ENCODE data around the gene GRID1.

Gene GRID1

DNA sequence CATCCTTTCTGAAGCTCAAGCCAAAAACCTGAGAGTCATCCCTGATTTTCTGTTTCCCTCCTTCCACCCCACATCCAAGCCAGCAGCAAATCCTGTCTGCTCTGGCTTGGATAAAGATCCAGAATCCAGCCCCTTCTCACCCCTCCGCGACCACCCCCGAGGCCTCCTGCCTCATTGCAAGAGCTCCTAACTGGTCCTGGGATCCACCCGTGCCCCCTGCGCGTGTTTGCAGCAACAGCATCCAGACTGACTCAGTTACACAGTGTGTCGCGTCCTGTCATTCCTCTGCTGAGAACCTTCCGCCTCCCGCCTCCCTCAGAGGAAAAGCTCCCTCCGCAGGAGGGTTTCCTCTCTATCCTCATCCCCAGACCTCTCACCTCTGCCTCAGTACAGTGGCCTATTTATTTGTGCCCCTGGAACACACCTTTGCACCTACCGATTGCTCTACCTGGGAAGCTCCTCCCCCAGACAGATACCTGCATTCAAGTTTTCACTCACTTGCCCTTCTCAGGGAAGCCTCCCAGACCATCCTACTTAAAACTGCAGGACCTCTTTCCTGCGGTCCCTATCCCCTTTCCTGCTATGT is 21.6 kb upstream of the GRID1 start:
- intact Hi-C loops (cut with micrococcal nuclease), result no loop called here
- Mint-ChIP-seq H3K27ac (no peak overlapping the region), H3K4me1 (ENCODE audit: low read depth) (peaks cover 5% of the 10 kb centered on the region), H3K36me3 (ENCODE audit: low read depth) (no peaks in the 10 kb centered on the region), H3K9me3 (no peaks in the 10 kb centered on the region), H3K4me3 (no peak overlapping the region), H3K27me3 (peaks cover 66% of the 10 kb centered on the region)

DNA sequence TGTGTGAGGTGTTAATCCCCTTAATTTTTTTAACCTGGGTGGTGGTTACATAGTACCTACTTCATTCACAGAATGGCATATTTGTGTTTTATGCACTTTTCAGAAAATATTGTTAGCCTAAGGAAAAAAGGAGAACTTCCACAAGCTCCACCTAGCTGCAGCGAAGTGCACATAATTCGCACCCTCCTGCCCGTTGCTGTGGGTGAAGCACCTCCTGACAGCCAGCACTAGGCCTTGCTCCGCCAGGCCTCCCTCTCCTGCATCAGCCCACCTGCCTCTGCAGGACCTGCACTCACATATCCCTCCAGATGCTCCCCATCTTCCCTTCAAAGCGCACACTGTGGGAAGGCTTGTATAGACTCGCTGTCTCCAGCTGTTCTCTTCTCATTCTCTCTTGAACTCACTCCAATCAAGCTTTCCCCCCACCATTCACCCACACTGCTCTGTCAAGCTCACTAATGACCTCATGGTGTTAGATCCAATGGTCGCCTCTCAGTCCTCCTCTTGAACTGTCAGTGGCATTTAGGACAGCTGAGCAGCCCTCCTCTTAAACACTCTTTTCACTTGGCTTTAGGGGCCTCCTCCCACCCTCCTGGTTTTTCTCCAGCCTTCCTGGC is 20.7 kb upstream of the GRID1 start:
- Mint-ChIP-seq H3K36me3 (ENCODE audit: low read depth) (no peaks in the 10 kb centered on the region), H3K4me3 (no peak overlapping the region), H3K27me3 (peaks cover 64% of the 10 kb centered on the region), H3K4me1 (ENCODE audit: low read depth) (peaks cover 5% of the 10 kb centered on the region), H3K9me3 (no peaks in the 10 kb centered on the region), H3K27ac (no peak overlapping the region)
- intact Hi-C loops (cut with micrococcal nuclease), result no loop called here

DNA sequence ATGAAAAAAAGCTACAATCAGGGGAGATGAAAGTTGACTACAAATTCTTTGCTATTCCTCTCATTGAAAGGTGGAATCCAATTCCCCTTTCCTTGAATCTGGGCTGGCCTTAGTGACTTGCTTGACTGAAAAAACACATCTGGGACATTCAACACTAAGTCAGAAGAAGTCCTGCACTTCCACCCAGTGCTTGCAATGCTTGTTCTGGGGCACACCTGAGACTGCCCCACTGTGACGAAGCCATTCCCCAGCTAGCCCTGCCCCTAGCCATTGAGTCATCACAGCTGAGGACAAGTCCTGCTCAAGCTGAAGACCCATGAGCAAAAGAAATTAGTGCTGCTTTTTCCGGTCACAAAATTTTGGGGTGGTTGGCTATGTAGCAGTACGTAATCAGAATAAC is 19.2 kb upstream of the GRID1 start:
- Mint-ChIP-seq H3K9me3 (no peaks in the 10 kb centered on the region), H3K4me1 (ENCODE audit: low read depth) (peaks cover 5% of the 10 kb centered on the region), H3K36me3 (ENCODE audit: low read depth) (no peaks in the 10 kb centered on the region), H3K4me3 (no peak overlapping the region), H3K27me3 (peaks cover 59% of the 10 kb centered on the region), H3K27ac (no peak overlapping the region)
- intact Hi-C loops (cut with micrococcal nuclease), result no loop called here

DNA sequence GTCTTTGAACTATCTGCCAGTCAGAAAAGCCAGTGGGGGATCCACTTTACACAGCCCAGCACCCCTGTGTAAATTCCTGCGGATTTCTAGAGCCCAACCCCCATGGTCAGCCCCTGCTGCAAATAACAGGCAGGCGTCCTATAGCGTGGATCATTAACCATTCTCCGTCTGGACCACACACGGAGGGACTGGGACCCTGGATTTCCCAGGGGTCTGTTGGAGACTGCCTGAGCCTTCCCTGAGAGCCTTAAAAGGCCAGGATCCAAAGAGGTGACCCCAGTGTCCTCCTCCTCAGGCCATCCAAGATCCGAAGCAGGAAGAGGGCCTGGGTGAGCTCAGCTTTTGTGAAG is 11.2 kb upstream of the GRID1 start:
- intact Hi-C loops (cut with micrococcal nuclease), result loop anchor here (1.0 to 10.0 kb wide), 4 partner anchors 277 to 1833 kb away; no protein-coding TSS in a partner anchor
- H3K4me3 Mint-ChIP-seq, result no peak overlapping the region
- H3K4me1 Mint-ChIP-seq (ENCODE audit: low read depth), result no peaks in the 10 kb centered on the region
- no peaks in the 10 kb centered on the region for H3K36me3 Mint-ChIP-seq (ENCODE audit: low read depth)
- H3K9me3 Mint-ChIP-seq, result no peaks in the 10 kb centered on the region
- peaks cover 54% of the 10 kb centered on the region for H3K27me3 Mint-ChIP-seq
- no peak overlapping the region for H3K27ac Mint-ChIP-seq

DNA sequence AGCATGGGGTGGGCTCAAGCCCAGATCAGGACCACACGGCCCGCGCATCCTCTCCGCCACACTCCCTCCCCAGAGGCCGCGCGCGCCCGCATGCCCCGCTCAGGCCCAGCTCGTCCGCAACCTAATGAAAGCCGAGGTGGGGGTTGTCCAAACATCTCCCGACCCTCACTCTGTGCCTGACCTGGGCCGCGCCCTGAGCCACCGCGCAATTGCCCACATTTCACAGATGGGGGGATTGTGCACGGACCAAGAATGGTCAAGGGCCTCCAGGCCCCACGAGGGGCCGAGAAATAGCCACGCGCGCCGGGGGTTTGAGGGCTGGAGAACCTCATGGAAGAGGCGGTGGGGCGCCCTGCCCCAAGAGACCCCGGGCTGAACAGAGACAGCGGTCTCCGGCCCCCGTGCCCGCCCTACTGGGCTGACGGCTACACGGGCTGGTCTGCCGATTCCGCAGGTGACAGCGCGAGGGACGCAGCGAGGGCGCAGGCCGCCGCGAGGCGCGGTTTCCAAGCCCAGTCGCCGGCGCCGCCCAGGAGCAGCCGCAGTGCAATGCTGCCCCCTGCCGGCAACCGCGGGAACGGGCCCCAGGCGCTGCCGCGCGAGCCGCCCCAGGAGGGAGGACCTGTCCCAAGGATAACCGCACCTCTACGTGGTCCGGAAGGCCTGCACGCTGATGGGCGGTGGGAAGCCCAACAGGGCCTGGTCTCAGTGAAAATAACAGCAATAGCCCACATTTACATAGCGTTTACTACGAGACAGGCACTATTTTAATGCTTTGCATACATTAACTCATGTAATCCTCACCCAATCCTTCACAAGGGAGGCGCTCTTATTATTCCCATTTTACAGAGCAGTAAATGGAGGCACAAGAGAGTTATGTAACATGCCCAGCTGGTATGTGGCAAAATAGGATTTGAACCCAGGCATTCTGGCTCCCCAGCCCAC is 10.5 kb upstream of the GRID1 start:
- no peaks in the 10 kb centered on the region for H3K4me1 Mint-ChIP-seq (ENCODE audit: low read depth)
- no peak overlapping the region for H3K27ac Mint-ChIP-seq
- H3K36me3 Mint-ChIP-seq (ENCODE audit: low read depth), result no peaks in the 10 kb centered on the region
- H3K27me3 Mint-ChIP-seq, result peaks cover 59% of the 10 kb centered on the region
- H3K4me3 Mint-ChIP-seq, result no peak overlapping the region
- H3K9me3 Mint-ChIP-seq, result no peaks in the 10 kb centered on the region
- intact Hi-C loops (cut with micrococcal nuclease), result loop anchor here (1.0 to 10.0 kb wide), 4 partner anchors 277 to 1832 kb away; no protein-coding TSS in a partner anchor

DNA sequence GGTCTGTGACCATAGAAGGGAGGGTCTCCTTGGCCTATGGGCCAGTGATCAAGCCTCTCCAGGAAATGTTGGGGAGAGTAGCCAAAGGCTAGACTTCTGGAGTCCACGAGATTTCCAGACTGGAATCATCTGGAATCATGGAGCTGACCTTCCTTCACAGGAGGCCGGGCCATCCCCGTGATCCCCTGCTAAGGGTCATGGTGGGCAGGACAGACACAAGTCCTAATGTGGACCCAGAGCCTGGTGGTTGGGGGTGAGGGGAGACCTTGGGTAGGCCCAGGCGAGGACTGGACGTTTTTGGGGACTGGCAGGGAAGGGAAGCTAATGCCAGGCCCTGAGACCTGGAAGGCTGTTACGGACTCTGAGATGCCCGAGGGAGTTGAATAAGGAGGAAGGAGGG is 9.8 kb upstream of the GRID1 start:
- H3K4me3 Mint-ChIP-seq, result no peak overlapping the region
- no peaks in the 10 kb centered on the region for H3K36me3 Mint-ChIP-seq (ENCODE audit: low read depth)
- intact Hi-C loops (cut with micrococcal nuclease), result loop anchor here (10.0 kb wide), 3 partner anchors 382 to 1832 kb away; no protein-coding TSS in a partner anchor
- no peaks in the 10 kb centered on the region for H3K9me3 Mint-ChIP-seq
- no peak overlapping the region for H3K27ac Mint-ChIP-seq
- H3K27me3 Mint-ChIP-seq, result peaks cover 61% of the 10 kb centered on the region
- H3K4me1 Mint-ChIP-seq (ENCODE audit: low read depth), result no peaks in the 10 kb centered on the region

DNA sequence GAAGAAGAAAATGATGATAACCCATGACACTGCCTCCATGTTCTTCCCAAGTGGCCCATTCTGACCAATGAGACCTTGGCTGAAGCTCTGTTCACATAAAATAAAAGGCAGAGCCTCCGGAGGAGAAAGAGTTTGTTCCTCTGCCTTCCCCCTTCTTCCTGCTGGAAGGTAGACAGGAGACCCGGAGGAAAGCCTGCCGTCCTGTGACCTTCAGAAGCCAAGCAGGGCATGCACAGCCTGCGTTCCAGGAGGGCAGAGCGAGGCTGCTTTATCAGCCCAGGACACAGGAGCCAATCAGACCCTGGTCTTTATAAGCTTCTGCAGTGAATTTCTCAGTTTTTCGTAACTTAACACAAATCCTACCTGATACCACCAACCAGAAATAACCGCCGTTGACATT is 8.6 kb upstream of the GRID1 start:
- H3K4me1 Mint-ChIP-seq (ENCODE audit: low read depth), result no peaks in the 10 kb centered on the region
- no peak overlapping the region for H3K27ac Mint-ChIP-seq
- peaks cover 64% of the 10 kb centered on the region for H3K27me3 Mint-ChIP-seq
- H3K4me3 Mint-ChIP-seq, result no peak overlapping the region
- intact Hi-C loops (cut with micrococcal nuclease), result loop anchor here (10.0 kb wide), 3 partner anchors 380 to 1830 kb away; no protein-coding TSS in a partner anchor
- no peaks in the 10 kb centered on the region for H3K36me3 Mint-ChIP-seq (ENCODE audit: low read depth)
- no peaks in the 10 kb centered on the region for H3K9me3 Mint-ChIP-seq

DNA sequence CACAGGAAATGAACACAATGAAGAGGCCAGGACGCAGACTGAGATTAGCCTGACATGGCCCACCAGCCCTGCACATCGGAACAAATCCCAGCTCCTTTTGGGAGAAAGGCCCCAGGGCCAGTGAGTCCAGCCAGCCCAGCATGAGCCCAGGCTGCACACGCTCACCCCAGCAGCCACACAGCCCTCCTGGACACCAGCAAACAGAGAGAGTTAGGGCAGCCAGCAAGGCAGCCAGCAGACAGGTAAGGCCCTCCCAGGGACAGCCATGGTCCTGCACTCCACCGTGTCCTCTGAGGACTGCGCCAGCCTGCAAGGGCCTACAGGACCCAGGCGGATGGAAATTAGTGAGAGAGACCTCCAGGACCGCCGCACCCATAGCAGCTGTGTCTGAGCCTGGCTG is 8.1 kb upstream of the GRID1 start:
- H3K4me1 Mint-ChIP-seq (ENCODE audit: low read depth), result no peaks in the 10 kb centered on the region
- H3K36me3 Mint-ChIP-seq (ENCODE audit: low read depth), result no peaks in the 10 kb centered on the region
- intact Hi-C loops (cut with micrococcal nuclease), result loop anchor here (10.0 kb wide), 3 partner anchors 380 to 1830 kb away; no protein-coding TSS in a partner anchor
- no peaks in the 10 kb centered on the region for H3K9me3 Mint-ChIP-seq
- no peak overlapping the region for H3K4me3 Mint-ChIP-seq
- peaks cover 66% of the 10 kb centered on the region for H3K27me3 Mint-ChIP-seq
- H3K27ac Mint-ChIP-seq, result no peak overlapping the region

DNA sequence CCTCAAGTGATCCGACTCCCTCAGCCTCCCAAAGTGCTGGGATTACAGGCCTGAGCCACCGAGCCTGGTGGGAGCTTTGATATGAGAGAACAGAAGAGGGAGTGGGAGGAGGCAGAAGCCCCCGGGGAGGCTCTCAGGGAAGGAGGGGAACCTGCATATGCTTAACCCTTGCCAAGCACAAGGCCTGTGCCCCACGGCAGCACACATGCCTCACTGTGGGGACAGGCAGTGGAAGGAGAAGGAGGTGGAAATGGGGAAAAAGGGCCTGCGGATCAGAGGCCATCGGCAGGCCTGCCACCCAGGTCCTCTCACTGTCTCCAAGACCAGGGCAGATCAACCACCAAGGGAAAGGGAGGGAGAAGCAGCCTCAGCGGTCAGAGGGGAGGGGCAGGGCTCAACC is 7.2 kb upstream of the GRID1 start:
- H3K9me3 Mint-ChIP-seq, result no peaks in the 10 kb centered on the region
- no peak overlapping the region for H3K4me3 Mint-ChIP-seq
- H3K27ac Mint-ChIP-seq, result no peak overlapping the region
- no peaks in the 10 kb centered on the region for H3K4me1 Mint-ChIP-seq (ENCODE audit: low read depth)
- intact Hi-C loops (cut with micrococcal nuclease), result loop anchor here (10.0 kb wide), 3 partner anchors 379 to 1829 kb away; no protein-coding TSS in a partner anchor
- no peaks in the 10 kb centered on the region for H3K36me3 Mint-ChIP-seq (ENCODE audit: low read depth)
- H3K27me3 Mint-ChIP-seq, result peaks cover 74% of the 10 kb centered on the region

DNA sequence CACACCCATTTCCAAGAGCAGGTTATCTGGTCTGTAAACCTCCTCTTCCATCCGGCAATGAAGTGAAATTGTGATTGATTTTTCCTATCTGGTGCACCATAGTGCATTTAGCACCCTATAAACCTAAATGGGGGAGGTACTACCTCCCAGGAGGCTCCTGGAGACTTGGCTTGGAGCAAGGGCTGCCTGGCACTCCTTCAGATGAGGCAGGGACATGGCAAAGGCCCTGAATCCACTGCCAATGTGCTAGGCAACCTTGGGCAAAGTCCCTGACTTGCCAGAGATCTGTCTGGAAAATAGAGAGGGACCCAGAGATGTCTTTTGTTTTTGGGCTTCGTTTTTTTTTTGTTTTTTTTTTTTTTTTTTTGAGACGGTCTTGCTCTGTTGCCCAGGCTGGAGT is 6.7 kb upstream of the GRID1 start:
- peaks cover 80% of the 10 kb centered on the region for H3K27me3 Mint-ChIP-seq
- H3K27ac Mint-ChIP-seq, result no peak overlapping the region
- intact Hi-C loops (cut with micrococcal nuclease), result loop anchor here (10.0 kb wide), 3 partner anchors 378 to 1828 kb away; no protein-coding TSS in a partner anchor
- no peaks in the 10 kb centered on the region for H3K4me1 Mint-ChIP-seq (ENCODE audit: low read depth)
- H3K4me3 Mint-ChIP-seq, result no peak overlapping the region
- no peaks in the 10 kb centered on the region for H3K36me3 Mint-ChIP-seq (ENCODE audit: low read depth)
- H3K9me3 Mint-ChIP-seq, result no peaks in the 10 kb centered on the region

DNA sequence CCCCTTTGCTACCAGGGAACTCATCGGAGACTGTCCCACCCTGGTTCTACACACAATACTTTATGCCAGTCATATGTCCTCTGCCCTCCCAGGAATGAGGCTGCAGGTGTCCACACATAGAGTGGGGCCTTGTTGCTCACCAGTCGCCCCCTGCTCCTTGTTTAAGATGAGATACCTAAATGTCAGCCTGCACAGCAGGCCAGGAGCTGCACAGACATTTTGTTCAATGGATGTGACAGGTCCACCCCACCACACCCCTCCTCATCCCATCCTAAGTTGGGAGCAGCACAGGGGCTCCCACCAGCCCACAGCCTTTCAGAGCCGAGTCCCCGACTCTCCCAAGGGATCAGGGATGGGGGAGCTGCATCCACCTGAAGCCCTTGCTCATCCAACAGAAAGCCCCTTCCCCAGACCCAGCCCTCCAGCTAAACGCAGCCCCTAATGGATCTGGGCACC is 6.2 kb upstream of the GRID1 start:
- no peaks in the 10 kb centered on the region for H3K9me3 Mint-ChIP-seq
- no peaks in the 10 kb centered on the region for H3K36me3 Mint-ChIP-seq (ENCODE audit: low read depth)
- H3K27ac Mint-ChIP-seq, result no peak overlapping the region
- peaks cover 3% of the 10 kb centered on the region for H3K4me1 Mint-ChIP-seq (ENCODE audit: low read depth)
- intact Hi-C loops (cut with micrococcal nuclease), result loop anchor here (10.0 kb wide), 3 partner anchors 378 to 1828 kb away; no protein-coding TSS in a partner anchor
- H3K4me3 Mint-ChIP-seq, result no peak overlapping the region
- peaks cover 80% of the 10 kb centered on the region for H3K27me3 Mint-ChIP-seq

DNA sequence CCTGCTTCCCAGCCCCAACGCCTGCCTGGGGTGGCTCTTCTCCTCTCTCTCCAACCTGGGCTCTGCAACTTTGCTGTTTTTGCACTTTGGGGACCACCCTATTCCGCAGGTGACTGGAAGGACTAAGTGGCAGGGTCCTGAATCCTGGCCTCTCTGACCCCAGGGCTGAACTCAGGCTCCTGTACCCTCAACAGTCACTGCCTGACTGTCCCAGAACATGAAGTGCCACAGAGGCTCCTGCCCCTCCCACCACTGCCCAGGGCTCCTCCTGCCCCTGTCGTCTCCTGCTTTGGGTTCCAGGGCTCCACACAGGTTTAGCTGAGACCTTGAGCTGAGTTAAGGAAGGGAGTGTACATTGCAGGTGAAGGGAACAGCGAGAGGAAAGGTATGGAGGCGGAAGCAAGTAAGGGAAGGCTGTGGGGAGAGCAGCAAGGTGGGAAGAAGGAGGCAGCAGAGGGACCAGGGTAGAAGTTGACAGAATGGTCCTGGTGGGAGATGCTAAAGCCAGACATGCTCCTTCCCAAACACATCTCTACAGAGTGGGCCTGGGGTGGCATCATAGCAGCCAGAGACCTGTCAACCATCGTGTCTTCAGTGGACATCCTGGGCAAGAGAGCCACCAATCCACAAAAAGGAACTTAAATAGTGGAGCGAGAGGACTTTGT is 5.7 kb upstream of the GRID1 start:
- Mint-ChIP-seq H3K36me3 (ENCODE audit: low read depth) (no peaks in the 10 kb centered on the region), H3K27me3 (peaks cover 82% of the 10 kb centered on the region), H3K4me3 (no peak overlapping the region), H3K9me3 (no peaks in the 10 kb centered on the region), H3K4me1 (ENCODE audit: low read depth) (peaks cover 8% of the 10 kb centered on the region), H3K27ac (no peak overlapping the region)
- intact Hi-C loops (cut with micrococcal nuclease), result loop anchor here (10.0 kb wide), 3 partner anchors 377 to 1827 kb away; no protein-coding TSS in a partner anchor

DNA sequence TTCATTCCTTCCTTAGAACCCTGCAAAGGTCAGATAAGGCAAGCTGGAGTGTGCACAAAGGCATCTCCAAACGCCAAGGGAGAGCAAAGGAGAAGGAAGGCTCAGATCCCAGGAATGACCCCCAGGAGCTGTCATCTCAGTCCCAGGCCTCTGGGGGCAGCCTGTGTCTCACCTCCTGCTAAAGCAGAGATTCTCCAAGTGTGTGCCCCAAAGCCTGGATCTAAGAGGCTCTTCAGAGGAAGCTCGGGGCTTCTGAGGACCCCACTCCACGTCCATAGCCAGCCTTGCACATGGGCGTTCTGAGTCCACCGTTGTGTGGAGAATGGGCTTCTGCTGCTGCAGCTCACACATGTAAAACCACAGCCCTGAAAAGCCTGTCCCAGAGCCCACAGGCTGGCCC is 5.1 kb upstream of the GRID1 start:
- no peaks in the 10 kb centered on the region for H3K9me3 Mint-ChIP-seq
- intact Hi-C loops (cut with micrococcal nuclease), result loop anchor here (10.0 kb wide), 3 partner anchors 377 to 1827 kb away; no protein-coding TSS in a partner anchor
- peaks cover 10% of the 10 kb centered on the region for H3K4me1 Mint-ChIP-seq (ENCODE audit: low read depth)
- H3K27me3 Mint-ChIP-seq, result peaks cover 80% of the 10 kb centered on the region
- no peaks in the 10 kb centered on the region for H3K36me3 Mint-ChIP-seq (ENCODE audit: low read depth)
- no peak overlapping the region for H3K4me3 Mint-ChIP-seq
- H3K27ac Mint-ChIP-seq, result no peak overlapping the region

Data from dendritic cell treated with granulocyte-macrophage colony-stimulating factor and Interleukin-4, amounts not matched to agents 40 ng/mL and 50 ng/mL, for 4 days (primary cell).